Effector CD8-positive, alpha-beta T cell (primary cell): ENCODE results near the gene NAA25.
"Not testable (repeated sequence)": the region's sequence is repeated elsewhere in the genome, so short reads cannot be mapped to it uniquely, and the experiment has no call there.

Experiments used
- DNase-seq: peaks from one replicate; lab custom pipeline; 2025; lab: John Stamatoyannopoulos, UW

Gene NAA25

GRCh38 chr12:112061137-112061536 is 47.4 kb downstream of the NAA25 start:
- DNase-seq = no peak

DNA sequence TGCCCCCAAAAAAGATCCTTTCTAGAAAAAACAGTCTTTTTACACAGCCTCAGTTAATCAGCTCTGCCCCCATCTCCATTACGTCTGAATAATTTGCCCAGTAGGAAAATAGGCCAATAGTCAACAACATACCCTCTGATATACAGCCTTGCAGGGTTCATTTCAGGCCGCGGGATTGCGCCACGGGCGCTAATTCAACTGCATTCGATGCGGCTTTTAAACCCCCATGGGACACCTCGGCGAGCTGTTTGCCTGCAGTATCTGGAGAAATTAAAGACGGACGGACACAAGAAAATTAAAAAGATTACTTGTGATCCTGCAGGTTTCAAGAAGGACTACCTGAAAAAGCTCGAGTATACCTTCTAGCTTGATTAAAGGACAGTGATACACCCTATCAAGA is 59.2 kb downstream of the NAA25 start:
- no peak for DNase-seq

DNA sequence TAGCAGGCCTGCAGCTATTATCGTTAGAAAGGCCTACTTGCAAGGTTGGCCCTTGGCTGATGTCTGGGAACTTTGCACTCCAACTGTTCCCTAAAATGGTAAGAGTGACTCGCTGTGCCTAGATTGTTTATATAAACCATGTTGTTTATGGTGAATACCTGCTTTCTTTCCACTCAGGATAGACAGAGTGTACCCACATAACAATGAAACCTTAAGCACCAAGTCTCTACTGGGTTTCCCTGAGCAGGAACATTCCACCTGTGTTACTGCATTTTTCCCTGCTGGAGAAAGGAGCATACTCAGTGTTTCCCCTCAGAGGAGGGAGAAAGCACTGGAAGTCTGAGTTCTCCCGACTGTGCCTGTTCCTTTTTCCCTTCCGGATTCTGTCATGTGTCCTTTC is 62.6 kb downstream of the NAA25 start:
- DNase-seq = no peak

- not testable (repeated sequence) for DNase-seq
Observed at GRCh38 chr12:112036614-112037013, 72.0 kb downstream of the NAA25 start.

DNA sequence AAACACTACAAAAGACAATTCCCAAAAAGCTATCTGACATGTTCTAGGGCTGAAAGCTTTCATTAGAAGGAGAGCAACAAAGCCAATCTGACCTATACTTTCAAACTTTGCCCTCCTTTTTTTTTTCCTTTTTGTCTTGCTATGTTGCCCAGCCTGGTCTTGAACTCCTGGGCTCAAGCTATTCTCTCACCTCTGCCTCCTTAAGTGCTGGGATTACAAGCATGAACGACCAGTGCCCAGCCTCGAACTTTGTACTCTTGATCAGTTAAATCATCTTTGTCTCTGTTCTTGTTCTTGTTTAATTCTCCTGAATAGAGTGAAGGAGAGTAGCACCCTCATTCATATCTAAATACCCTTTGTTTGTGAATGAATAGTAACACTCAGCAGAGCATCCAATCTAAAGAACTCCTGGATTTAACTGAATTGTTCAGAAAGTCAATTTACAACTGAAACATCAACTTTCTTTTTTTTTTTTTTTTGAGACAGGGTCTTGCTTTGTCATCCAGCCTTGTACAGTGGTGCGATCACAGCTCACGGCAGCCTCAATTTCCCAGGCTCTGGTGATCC is 73.3 kb downstream of the NAA25 start:
- DNase-seq = no peak

GRCh38 chr12:112032292-112032691 is 76.3 kb downstream of the NAA25 start:
- DNase-seq = no peak

DNA sequence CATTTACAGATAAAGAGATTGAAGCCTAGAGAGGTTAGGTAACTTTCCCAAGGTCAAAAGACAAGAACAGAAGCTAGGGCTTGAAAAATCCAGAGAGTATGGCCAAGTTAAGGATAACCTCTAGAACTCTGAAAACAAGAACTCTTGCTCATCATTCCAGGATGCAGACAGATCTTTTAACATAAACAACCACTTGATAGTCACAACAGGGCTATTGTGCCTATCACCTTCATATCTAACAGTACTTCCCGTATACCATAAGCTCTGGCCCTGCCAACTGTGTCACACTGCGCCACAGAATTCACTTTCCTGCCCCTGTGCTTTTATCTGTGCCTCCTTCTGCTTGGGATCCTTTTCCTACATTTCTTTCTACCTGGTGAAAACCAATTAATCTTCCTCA is 77.1 kb downstream of the NAA25 start:
- DNase-seq = no peak

DNA sequence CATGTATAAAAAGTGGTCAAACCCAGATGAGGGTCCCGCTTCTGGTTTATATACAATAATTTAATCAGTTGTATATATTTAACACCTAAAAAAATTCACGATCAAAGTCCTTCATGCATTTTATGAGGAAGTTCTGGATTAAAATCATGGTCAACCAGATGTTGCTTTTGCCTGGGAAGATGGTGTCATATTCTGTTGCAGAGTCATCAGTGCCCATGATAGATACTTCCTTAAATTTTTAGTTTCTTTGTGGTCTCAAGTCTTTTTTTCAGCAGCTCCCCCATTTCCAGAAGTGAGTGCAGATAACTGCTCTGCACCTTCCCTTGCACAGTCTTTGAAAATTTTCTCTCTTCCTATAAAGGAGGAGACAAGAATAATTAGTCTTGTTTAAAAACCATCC is 79.3 kb downstream of the NAA25 start:
- DNase-seq = no peak

- no peak for DNase-seq
Observed at GRCh38 chr12:112025808-112026375, 82.7 kb downstream of the NAA25 start.

DNA sequence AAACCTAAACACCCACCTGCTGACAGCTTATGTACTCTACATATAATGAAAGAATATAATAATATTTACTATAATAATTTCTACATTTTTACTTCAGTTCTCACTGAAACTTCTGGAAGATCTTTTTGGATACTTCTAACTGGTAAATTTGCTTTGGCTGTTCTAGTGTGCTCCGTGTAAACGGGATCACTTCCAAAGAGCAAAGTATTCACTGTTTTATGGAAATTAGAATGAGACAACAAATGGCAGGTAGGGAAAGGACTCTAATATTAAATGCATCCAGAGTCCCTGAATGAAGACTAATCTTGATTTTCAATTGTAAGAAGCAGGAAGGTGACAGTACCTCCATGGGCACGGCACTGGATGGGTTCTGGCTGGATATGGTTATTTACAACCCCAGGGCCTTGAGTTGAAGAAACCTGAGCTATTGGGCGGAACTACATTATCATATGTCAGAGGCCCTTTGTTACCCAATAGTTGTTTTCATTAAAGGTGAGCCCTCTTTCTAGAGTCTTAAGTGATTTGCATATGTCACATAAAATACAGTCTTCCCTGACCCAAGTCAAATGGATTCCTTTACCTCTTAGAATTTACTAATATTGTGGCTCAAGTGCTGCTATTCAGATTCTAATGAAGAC is 84.7 kb downstream of the NAA25 start:
- DNase-seq = no peak

DNA sequence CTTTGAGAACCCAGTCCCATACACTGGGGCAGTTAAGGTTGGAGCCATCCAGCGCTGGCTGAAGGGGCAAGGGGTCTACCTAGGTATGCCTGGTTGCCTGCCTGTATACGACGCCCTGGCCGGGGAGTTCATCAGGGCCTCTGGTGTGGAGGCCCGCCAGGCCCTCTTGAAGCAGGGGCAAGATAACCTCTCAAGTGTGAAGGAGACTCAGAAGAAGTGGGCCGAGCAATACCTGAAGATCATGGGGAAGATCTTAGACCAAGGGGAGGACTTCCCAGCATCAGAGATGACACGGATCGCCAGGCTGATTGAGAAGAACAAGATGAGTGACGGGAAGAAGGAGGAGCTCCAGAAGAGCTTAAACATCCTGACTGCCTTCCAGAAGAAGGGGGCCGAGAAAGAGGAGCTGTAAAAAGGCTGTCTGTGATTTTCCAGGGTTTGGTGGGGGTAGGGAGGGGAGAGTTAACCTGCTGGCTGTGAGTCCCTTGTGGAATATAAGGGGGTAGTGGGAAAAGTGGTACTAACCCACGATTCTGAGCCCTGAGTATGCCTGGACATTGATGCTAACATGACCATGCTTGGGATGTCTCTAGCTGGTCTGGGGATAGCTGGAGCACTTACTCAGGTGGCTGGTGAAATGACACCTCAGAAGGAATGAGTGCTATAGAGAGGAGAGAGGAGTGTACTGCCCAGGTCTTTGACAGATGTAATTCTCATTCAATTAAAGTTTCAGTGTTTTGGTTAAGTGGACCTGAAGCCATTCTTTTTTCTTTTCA is 86.2 kb downstream of the NAA25 start:
- no peak for DNase-seq

DNA sequence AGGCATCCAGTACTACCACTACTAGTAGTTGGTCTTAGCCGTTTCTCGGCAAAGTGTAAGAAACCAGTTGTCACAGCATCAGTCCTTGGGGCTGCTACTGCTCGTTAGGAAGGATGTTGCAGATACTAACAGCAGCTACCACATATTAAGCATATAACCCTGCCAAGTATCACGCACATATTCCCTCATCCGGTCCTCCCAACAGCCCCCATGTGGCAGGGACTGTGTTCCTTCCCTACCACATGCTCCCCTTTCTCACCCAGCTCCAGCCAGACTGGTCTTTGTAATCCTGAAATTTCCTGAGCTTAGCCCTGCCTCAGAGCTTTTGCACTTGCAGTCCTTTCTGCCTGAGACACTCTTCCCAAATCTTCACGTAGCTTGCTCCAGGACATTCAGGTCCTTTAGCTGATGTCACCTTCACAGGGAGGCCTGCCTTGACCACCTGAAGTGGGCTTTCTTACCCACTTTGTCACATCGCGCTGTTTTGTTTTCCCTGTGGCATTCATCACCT is 87.6 kb downstream of the NAA25 start:
- no peak for DNase-seq

DNA sequence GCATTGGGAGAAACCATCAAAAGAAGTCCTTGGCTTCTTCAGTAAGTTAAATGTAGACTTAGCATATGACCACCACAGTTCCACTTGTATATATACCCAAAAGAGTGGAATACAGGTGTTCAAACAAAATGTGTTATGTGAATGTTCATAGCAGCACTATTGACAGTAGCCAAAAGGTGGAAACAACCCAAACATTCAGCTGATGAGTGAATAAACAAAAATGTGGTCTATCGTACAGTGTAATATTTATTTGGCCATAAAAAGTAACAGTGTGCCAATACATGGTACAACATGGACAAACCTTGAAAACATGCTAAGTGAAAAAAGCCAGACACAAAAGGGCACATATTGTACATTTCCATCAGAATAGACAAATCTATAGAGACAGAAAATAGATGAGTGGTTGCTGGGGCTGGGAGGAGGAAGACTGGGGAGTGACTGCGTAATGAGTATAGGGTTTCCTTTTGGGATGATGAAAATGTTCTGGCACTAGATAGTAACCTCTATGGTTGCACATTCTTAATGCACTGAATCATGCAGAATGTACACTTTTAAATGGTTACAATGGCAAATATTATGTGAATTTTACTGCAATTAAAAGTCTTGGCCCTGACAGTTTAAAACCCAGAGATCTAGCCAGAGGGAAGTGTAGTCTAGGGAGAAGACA is 89.9 kb downstream of the NAA25 start:
- no peak for DNase-seq

GRCh38 chr12:112017041-112017440 is 91.5 kb downstream of the NAA25 start:
- DNase-seq = no peak

DNA sequence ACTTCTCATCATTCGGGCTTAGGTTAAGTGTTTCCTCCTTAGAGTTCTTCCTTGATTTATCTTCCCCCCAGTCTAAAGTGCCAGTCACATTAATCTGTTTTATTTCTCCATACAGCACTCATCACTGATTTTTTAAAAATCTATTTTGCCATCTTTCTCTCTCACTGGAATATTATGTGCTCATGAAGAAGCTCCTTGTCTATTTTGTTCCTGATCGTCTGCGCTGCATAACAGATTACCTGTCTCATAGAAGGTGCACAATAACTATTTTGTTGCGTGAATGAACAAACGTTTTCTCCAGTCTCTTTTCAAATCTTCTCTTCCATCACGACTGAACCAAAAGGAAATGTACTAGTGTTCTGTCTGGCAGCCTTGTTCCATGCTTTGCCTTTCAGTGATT is 92.6 kb downstream of the NAA25 start:
- DNase-seq = no peak

DNA sequence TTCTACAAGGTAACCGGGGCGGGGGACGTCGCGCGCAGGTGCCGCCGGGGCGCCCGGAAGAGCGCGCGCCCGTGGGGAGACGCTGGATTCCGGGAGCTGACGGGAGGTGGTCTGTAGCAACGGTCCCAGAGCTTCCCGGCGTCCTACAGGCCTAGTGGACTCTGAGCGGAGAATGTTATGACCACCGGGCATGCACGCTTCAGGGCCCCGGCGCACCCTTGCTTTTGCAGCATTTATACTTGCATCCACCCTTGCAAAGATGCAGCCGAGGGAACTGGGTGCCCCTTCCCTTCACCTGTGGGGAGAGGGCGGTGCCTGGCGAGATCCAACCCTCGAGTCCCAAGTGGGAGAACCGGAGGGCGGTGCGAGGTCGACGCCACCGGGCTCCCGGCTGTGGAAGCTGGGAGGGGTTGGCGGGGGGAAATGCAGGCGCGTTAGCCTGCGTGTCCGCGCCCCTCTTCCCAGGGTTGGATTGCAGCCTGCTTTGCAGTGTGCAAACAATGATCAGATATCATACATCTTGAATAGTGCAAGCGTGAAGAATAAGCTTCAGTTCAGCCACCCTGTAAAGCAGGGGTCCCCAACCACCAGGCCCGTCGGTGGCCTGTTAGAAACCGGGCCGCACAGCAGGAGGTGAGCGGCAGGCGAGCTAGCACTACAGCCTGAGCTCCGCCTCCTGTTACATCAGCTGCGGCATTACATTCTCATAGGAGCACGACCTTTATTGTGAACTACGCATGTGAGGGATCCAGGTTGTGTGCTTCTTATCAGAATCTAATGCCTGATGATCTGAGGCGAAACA is 94.8 kb downstream of the NAA25 start:
- DNase-seq = peak; percentile 36

DNA sequence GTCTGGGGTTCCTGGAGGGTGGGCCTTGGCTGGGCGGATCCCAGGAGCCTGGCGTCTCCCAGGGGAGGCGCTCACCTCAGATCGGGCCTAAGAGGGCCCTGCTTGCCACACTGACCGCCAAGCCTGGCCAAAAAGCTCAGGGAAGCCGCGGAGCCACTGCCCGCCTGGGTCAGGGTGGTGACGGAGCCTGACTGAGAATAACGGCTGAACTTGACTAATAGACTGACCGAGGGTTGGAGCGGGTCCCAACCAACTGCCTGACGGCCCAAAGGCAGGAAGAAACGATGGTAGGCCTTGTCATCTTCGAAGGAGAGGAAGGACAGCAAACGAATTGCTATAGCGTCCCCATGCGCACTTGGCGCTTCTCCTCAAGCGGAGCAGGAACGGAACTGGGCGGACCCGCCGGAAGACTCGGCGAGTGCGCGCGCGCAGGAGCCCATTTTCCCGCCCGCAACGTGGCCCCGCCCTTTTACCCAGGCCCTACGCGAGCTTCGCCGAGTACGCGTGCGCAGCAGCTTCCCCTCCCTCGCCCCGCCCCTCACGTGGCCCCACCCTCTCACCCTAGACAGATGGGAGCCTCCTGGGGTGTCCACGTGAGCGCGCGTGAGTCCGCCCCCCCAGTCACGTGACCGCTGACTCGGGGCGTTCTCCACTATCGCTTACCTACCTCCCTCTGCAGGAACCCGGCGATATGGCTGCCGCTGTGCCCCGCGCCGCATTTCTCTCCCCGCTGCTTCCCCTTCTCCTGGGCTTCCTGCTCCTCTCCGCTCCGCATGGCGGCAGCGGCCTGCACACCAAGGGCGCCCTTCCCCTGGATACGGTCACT is 95.6 kb downstream of the NAA25 start, which contains the start of the genes ERP29 and TMEM116:
Gene ERP29, plus strand, starts transcription at position 652 of the 826 bp plus-strand sequence. Its CDS starts 40 bp downstream, at position 692.
Gene TMEM116, minus strand, starts transcription at position 391 of the 826 bp plus-strand sequence. CDS start 7,895 bp downstream, outside the sequence.
- DNase-seq = peak; percentile 100

DNA sequence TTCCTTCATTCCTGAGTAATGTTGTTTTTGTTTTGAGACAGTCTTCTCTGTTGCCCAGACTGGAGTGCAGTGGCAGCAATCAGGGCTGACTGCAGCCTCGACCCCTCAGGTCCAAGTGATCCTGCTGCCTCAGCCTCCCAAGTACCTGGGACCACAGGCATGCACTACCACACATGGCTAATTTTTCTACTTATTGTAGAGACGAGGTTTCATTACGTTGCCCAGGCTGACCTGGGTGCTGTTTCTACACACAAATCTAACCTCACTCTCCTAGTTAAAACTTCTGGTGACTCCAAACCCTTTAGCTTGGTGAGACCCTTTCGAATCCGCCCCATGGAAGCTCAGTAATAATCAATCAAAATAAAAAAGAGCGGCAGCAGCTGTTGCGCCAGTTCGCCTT is 96.9 kb downstream of the NAA25 start:
- no peak for DNase-seq

DNA sequence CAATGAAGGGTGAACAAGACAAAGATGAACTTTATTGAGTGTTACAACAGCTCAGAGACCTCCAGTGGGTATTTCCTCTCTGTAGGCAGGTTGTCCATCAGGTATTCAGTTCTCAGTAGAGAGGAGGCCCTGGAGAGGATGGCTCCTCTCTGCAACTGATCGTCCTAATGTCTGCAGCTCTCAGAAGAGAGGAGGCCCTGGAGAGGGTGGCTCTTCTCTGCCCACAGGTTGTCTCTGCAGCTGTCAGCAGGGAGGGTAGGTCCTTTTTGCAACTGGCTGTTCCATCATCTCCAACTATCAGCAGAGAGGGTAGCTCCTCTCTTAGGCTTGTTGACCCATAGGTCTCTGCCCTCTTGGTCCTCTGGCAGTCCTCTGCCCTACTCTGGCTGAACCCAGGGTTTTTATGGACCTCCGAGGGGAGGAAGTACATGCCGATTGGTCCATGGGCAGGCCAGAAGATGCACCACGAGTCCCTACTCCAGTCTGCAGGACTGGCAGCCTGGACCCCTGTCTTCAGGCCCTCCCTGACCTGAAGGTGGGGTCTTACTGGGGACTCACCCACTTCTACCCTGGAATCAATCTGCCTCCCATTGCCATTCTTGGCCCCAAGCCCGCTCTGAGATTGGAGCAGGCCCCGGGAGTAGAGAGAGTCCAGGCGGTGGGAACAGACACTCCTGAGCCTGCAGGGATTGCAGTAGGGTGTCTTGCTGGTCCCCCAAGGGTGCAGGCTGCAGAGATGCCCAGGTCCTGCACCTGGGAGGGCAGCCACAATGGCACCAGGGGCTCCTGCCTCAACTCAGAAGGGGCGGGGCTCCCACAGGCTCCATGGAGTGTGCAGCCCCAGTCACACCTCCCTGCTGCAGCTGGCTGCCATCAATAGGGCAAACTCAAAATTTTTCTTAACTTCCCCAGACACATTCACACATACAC is 97.9 kb downstream of the NAA25 start:
- DNase-seq = no peak
